NCI-H226 (cell line): ENCODE results near the gene UBR7.

Experiments
- DNase-seq: peaks from one replicate; pipeline ENCODE4 v3.0.0-alpha.2; 2015

UBR7 gene

DNA sequence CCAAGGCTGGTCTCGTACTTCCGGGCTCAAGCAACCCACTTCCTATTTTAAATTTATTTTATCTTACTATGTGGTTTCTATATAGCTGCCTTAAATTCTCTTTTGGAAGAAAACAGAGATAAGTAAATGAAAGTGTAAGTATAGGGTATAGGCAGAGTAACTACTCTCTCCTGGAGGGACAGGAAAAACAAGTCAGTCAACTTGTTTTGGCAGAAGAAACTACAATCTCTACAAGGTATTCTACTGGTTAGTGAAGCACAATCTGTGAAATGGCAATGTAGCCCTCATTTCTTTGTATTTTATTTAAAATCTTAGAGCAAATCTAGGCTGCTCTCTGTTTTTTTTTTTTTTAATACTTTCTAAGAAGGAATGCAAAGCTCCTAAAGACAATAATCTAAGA is 55.4 kb downstream of the UBR7 start:
- no peak for DNase-seq

DNA sequence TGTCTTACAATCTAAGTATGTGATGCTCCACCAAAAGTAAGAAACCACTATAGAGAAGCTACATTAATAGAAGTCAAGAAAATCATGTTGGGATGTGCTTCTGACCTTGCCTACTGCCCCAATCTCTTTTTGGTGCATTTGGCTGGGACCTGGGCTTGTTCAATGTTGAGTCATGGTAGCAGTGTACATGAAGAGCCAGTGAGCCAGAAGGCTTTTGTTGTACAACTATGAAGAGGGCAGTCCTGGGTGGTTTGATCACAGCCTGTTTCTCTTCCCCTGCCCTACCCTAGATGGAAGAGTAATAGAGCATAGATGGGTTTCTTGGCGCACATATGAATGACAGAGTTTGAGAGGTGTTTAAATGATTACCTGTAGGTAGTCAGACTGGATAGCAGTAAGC is 56.4 kb downstream of the UBR7 start:
- no peak for DNase-seq

DNA sequence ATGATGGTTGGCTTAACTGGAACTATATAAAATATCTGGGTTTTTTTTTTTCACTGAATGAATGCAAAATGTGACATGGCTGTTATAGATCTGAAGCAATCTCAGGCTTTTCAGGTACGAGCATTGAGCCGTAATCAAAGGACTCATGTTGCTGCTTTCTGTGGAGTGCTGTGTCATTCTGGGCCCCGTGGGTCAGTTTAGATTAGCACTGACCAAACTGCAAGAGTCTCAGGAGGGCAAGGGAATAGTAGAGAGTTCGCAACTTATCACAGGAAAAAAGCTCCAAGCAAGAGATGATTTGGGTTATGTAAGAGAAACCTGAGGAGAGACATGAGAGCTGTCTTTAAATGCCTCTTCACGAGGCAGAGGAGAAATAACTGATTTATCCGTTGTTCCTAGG is 59.1 kb downstream of the UBR7 start:
- DNase-seq, result no peak

DNA sequence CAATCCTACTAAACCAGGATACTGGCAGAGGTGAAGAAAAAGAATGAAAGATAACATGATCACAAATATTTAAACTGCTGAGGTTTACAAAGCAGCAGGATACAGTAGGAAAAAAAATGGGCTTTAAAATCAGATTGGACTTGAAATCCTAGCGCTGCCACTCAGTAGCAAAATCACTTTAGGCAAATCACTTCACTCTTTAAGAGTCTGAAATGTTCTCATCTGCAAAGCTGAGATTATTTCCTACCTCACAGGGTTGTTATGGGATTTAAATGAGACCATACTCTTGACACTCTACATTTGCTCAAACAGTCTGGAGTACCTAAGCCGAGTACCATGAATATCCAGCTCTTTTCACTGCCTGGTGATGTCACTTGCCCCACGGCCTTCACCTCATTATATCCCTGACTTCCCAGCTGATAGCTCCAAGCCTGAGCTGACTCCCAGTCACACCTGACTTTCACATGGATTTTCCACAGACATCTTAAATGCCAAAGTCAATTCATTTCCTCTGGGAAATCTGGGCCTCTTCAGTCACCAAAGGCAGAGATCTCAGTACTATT is 60.2 kb downstream of the UBR7 start:
- DNase-seq, result no peak

DNA sequence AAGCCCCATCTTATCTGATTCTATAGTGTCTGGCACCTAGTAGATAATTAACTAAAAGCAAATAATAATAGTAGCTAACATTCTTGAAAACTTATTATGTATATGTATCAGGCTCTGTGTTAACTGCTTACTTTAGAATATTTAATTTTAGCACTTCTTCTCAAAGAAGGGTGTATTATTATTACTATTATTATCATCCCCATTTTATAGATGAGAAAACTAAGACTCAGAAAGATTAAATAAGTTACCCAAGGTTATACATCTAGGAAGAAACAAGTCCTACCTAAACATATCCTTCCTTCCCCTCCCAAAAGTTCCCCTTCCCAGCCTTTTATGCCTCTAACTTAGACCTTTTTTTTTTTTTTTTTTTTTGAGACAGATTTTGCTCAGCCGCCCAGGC is 61.4 kb downstream of the UBR7 start:
- DNase-seq, result no peak

DNA sequence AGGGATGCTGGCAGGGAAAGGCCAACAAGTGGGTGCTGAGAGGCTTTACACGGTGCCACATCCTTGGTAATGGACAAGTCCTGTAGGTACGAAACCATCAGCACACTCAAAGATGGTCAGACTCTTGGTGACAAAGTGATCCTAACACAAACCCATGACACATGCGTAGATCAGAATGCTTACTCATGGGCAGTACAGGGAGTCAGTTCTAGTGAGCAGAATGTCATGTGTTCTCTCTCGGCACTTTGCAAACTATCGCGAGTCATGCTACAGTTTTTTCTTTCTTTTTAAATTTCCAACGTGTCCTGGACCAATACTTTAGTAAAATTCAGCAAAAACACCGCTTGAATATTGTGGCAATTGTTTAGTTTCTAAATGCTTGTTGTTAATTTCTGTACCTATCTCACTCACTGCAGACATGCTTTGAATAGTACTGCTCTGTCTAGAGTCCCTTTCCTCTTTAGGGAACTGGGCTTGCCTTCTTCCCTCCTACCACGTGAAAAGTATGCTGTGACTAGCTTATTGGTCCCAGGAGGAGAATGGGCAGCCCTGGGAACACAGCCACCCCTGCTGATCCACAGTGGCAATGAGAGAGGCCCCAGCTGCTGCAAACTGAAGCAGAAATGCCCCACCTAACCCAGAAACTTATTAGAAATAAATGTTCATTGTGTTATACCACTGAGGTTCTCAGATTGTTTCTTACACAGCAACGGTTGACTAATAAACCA is 62.4 kb downstream of the UBR7 start:
- DNase-seq, result no peak

DNA sequence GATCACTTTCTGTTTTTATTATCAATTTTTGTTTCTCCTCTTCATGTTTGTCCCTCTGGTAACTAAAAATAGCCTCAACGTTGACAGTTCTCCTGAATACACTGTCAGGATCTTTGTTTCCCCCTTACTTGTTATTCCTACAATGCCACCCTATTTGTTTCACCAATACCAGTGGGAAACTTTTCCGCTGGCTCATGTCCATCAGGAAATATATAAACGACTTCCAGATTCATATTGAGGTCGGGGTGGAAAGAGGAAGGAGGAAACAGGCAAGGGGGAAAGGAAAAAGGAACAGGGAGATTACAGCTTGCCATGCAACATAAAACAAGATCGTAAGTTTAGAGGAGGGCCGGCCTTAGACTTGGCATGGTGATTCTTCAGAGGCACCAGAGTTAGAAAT is 64.1 kb downstream of the UBR7 start:
- DNase-seq, result no peak

DNA sequence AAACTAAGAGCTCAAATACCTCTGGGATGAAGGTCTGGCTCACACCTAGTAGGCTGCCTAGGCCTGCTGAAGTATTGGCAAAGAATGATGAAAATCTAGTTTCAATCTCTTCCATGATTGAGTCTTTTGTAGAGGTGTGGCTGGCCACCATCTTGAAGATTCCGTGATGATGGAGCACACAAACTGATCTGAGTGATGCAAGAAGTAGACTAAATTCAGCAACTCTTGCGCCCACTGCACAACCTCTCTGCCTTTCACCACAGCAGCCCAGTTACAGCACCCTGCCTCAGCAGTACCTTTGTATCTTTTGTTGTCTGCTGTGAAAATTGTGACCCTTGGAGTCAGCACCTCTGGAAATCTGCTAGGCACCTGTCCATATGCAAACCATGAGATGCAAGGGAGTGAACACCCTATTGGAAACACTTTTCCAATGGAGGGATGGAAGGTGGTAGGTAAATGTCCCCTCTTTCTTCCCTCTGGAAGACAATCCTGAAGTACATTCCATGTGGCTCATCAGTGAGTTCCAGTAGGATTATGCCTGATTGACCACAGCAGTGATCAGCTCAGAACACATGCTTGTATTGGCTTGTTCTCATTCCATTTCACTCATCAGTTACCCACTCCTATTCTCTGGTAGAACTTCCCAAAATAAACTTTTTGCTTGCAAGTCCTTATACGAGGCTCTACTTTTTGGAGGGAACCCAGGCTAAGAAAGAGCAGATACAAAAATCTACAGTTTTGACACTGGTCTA is 67.2 kb downstream of the UBR7 start:
- no peak for DNase-seq

DNA sequence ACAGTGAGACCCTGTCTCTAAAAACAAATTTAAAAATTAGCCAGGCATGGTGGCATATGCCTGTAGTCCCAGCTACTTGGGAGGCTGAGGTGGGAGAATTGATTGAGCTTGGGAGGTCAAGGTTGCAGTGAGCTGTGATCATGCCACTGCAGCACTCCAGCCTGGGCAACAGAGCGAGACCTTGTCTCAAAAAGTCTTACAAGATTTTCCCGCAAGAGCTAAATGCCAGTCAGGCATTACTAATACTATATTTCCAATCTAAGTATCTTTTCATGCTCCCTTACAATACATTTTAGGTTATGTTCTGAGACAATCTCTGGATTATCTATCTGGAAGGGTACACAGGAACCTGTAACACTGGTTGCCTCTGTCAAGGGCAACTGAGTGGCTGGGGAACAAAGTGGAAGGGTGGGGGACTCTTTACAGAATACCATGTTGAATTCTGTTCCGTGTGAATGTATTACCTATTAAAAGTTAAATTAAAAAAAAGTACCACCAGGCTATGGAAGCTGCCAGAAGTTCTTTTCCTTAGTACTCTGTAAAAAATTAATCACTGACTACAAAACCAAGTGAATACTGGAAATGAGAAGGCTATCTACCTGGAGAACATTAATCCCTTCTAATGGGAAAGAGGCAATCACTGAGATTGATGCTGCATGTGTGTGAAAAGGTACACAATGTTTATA is 69.1 kb downstream of the UBR7 start:
- no peak for DNase-seq
